Measurements from ENCODE around the gene PHF13. TPM values are rescaled to one million over a fixed set of nuclear protein-coding genes. Genes with fewer than 3 reads are reported as not detected.

PHF13 gene
- total and polyA plus RNA-seq, 2 of the 4 experiments (the other 2 are of a cell fraction): 7.3 to 9.8 TPM

- no peak overlapping the region for H2BK120ac ChIP-seq (ENCODE audit: low read depth, low read length)
- no peak overlapping the region for H3K14ac ChIP-seq (replicated peaks; ENCODE audit: low read depth, low read length)
- BruUV-seq (replicated peaks): no TSS peak
- in situ Hi-C loops (cut with MboI; ENCODE audit: low sequenced_read_pairs): no loop called here
- 0 out of 2 replicates have a peak, but pooled peaks cover under 1% of the 10 kb centered on the region for H3K9me1 ChIP-seq (ENCODE audit: insufficient read depth, low read length)
- no peak overlapping the region for H3K4me3 ChIP-seq (ENCODE audit: insufficient read depth, low read depth, low read length)
- H2AK9ac ChIP-seq (replicated peaks; ENCODE audit: low read depth, low read length, poor library complexity): peak overlapping the region; percentile 74
- peaks cover 79% of the 10 kb centered on the region for H4K20me1 ChIP-seq (ENCODE audit: insufficient read depth, low read length)
- H2AFZ ChIP-seq (replicated peaks; ENCODE audit: low read length, poor library complexity): peak overlapping the region; percentile 23
- H3K56ac ChIP-seq (ENCODE audit: extremely low read depth, insufficient read depth, low read length): no peak overlapping the region
- no peak overlapping the region for H3K23ac ChIP-seq (ENCODE audit: low read depth, low read length)
- no peak overlapping the region for H2BK20ac ChIP-seq (ENCODE audit: low read depth, low read length)
- POLR2A ChIA-PET (ENCODE audit: unreplicated experiment): no interaction called here
- no peaks in the 10 kb centered on the region; the same call in 1 of the 2 replicates for H3K4me1 ChIP-seq (ENCODE audit: control insufficient read depth, insufficient read depth, low read length)
- H2BK5ac ChIP-seq (ENCODE audit: low read depth, low read length, poor library complexity, severe bottlenecking): no peak overlapping the region
- 100% methylated on average over 2 of the region's 15 CpGs; no CpG with 5 or more reads in 1 of the 2 experiments for WGBS, 2 experiments (ENCODE audit: extremely low coverage in 2 of 2, insufficient read length in 1 of 2)
- H4K8ac ChIP-seq (ENCODE audit: low read depth in 2 of 2, low read length in 2 of 2): no peak overlapping the region
- dilution Hi-C loops (cut with HindIII; ENCODE audit: low sequenced_read_pairs, unreplicated experiment): no loop called here
- no peak overlapping the region for H3K18ac ChIP-seq (ENCODE audit: low read depth, low read length)
- ATAC-seq (ENCODE audit: low read depth): no peak
- no peak overlapping the region for H4K91ac ChIP-seq (ENCODE audit: insufficient read depth, low read depth, low read length)
- H2BK15ac ChIP-seq (ENCODE audit: low read depth, low read length): no peak overlapping the region
- H2AK5ac ChIP-seq (ENCODE audit: low read depth, low read length): no peak overlapping the region
- CTCF ChIA-PET: no interaction called here
- no peak overlapping the region for H3K4me2 ChIP-seq (ENCODE audit: low read depth, low read length)
- H3K9me3 ChIP-seq (ENCODE audit: control insufficient read depth, insufficient read depth, low read length): no peaks in the 10 kb centered on the region
- intact Hi-C loops (cut with micrococcal nuclease): no loop called here
- no peak overlapping the region for H3K4ac ChIP-seq (ENCODE audit: low read depth, low read length)
- H4K5ac ChIP-seq (ENCODE audit: low read depth, low read length): no peak overlapping the region
- H3K27me3 ChIP-seq (ENCODE audit: control insufficient read depth, insufficient read depth, low read length): no peaks in the 10 kb centered on the region
- peaks cover 13 to 83% of the 10 kb centered on the region in 2 experiments for H3K79me1 ChIP-seq (ENCODE audit: low read depth in 1 of 2, low read length in 2 of 2)
- H3K36me3 ChIP-seq (ENCODE audit: control insufficient read depth, insufficient read depth, low read length): peaks cover 88% of the 10 kb centered on the region
- TF ChIP-seq RAD21 (IDR thresholded peaks at IDR 0.05; ENCODE audit: low read length): no peak
- no peak for TF ChIP-seq USF2 (IDR thresholded peaks at IDR 0.05; ENCODE audit: low read depth, low read length)
- no peak for TF ChIP-seq ELK1 (IDR thresholded peaks at IDR 0.05; ENCODE audit: borderline replicate concordance, low read depth, low read length)
- no peak for TF ChIP-seq SMC3 (IDR thresholded peaks at IDR 0.05; ENCODE audit: low read depth, low read length)
- TF ChIP-seq MAZ (IDR thresholded peaks at IDR 0.05; ENCODE audit: borderline replicate concordance, low read depth, low read length): no peak
- no peak for DNase-seq
- no peak overlapping the region for H3K9ac ChIP-seq (ENCODE audit: low read depth, low read length)
- no peak overlapping the region for H3K27ac ChIP-seq (ENCODE audit: insufficient read depth, low read length)
Observed at GRCh38 chr1:6593810-6594209, 19.7 kb upstream of the PHF13 start.
